Fibroblast of villous mesenchyme (primary cell): ENCODE measurements around the gene OR4D6. TPM values are rescaled to one million over a fixed set of nuclear protein-coding genes. Genes with fewer than 3 reads are reported as not detected.

Source experiments
- DNase-seq: peaks from one replicate; pipeline ENCODE4 v3.0.0-alpha.2; 2010; ENCODE audit warnings: low read depth
- H3K4me3 ChIP-seq: 2 replicates; pipeline ENCODE4 v1.5.1; 2011; ENCODE audit warnings: low read depth, mild to moderate bottlenecking, low read length
- CTCF ChIP-seq: IDR thresholded peaks from 2 replicates; pipeline ENCODE4 v1.5.1; 2012; ENCODE audit warnings: low read depth, mild to moderate bottlenecking, low read length; ENCODE audit not compliant: insufficient read depth
- total RNA-seq: library from RNA; depleted of rRNA; stranded (reverse); fragments of >200 nt; gene quantifications from 2 replicates; pipeline ENCODE4 v1.2.3, GENCODE V29; 2012

The OR4D6 gene
- total RNA-seq, 1 donor: not detected

- DNase-seq: no peak
- no peak for TF ChIP-seq CTCF
- no peak overlapping the region for H3K4me3 ChIP-seq
These were observed 45.2 kb downstream of the OR4D6 start for GRCh38 chr11:59501931-59502330.

DNA sequence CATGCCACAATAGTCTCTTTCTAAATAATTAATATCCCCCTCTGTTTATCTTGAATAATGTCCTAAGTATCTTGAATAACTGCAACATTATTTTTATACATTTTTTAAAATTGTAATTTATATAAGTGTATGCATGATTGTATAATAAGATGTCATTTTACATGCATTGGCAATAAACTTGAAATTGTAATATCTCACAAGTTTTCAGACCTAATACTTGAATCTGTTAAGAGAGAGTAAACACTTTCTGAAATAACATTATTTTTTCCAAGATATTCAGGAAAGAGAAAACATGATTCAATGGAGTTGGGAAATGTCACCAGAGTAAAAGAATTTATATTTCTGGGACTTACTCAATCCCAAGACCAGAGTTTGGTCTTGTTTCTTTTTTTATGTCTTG is 46.5 kb downstream of the OR4D6 start, which contains the start of gene OR4D11:
Gene OR4D11, plus strand, starts transcription at position 301 of the 400 bp plus-strand sequence. Its CDS starts 0 bp downstream, at position 301.
- no peak for TF ChIP-seq CTCF
- H3K4me3 ChIP-seq: no peak within 1 kb of the TSS
- no peak for DNase-seq

Other genes with a start within 250 kb of the OR4D6 start
- not detected in 2 replicates for gene MPEG1, start 244.0 kb upstream of the OR4D6 start, total RNA-seq
- gene OR5AN1, start 98.1 kb upstream of the OR4D6 start, total RNA-seq: under 0.01 TPM in 1 of 2 replicates, not detected in the other
- gene OR5A2, start 30.5 kb upstream of the OR4D6 start, total RNA-seq: not detected in 2 replicates
- not detected in 2 replicates for gene OR5A1, start 20.5 kb upstream of the OR4D6 start, total RNA-seq
- gene OR4D10, start 16.4 kb downstream of the OR4D6 start, total RNA-seq: under 0.01 TPM in 1 of 2 replicates, not detected in the other
- gene OR4D11, start 46.6 kb downstream of the OR4D6 start, total RNA-seq: not detected in 2 replicates
- under 0.01 TPM in 1 of 2 replicates, not detected in the other for gene OR4D9, start 54.6 kb downstream of the OR4D6 start, total RNA-seq
- 34.8 and 44.0 TPM in 2 replicates for gene OSBP, start 158.8 kb downstream of the OR4D6 start, total RNA-seq
- gene PATL1, start 212.1 kb downstream of the OR4D6 start, total RNA-seq: 15.5 and 17.1 TPM in 2 replicates